Activated CD4-positive, alpha-beta T cell treated with anti-CD3 and anti-CD28 coated beads, Interleukin-2, amount 50 U/mL, for 24 hours (primary cell): Measurements from ENCODE around the gene FOXK2.

ENCODE experiments used
- DNase-seq, 2 donors: peaks; one replicate each; pipeline ENCODE4 v3.0.0-alpha.2; 2020; ENCODE audit warnings: low read depth in 1 of 2, low spot score in 1 of 2

The FOXK2 gene

GRCh38 chr17:82633343-82633742 is 113.8 kb downstream of the FOXK2 start:
- DNase-seq, result no peak

- DNase-seq, result no peak
Observed at GRCh38 chr17:82636626-82637598, 117.4 kb downstream of the FOXK2 start.

DNA sequence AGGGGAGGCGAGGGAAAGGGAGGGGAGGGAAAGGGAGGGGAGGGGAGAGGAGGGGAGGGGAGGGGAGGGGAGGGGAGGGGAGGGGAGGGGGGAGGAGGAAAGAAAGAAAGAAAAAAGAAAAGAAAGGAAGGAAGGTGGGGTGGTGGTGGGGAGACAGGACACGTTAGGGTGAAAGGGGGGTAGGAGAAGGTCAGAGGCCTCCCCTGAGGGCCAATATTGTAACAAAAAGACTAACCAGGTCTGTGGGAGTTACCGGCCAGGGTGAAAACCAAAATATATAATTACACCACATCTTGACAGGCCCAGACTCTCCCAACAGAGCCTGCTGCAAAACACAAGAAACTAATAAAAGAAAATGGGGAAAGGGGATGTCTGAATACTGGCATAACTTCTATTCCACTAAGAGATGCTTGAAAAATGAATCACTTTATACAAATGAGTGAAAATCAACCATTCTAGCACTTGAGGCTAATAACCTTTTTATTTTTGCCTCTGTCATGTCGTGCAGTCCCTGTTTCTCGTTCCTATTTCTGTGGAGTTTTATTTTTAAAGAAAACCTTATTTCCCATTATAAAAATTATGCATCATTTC is 118.7 kb downstream of the FOXK2 start:
- DNase-seq, result no peak

- DNase-seq, result no peak
Observed at GRCh38 chr17:82639628-82640027, 120.1 kb downstream of the FOXK2 start.

DNA sequence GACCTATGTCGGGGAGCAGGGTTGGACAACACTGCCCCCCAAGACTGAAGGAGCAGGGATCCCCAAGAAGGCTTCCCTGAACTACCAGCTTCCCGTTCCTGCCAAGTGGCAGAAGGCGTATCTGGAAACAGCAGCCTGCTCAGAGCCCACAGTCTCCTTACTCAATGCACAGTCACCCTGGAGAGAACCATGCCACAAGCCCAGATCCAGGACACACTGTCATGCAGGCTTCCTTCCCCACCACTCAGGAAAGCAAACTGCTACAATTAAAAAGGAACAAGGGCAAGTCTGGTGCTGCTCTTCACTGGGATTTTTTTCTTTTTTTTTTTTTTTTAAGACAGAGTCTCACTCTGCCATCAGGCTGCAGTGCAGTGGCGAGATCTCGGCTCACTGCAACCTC is 120.5 kb downstream of the FOXK2 start:
- DNase-seq, result no peak

DNA sequence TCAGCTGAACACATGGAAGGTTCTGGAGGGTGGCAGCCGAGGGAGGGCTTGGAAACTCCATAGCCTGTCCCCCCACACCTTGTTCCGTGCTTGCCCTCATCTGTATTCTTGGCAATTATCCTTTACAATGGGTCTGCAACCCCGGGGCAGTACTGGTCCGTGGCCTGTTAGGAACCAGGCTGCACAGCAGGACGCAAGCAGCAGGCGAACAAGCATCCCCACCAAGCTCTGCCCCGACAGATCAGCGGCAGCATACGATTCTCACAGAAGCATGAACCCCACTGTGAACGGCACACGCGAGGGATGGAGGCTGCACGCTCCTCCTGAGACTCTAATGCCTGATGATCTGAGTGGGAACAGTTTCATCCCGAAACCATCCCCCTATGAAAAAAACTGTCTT is 122.5 kb downstream of the FOXK2 start:
- no peak for DNase-seq

DNA sequence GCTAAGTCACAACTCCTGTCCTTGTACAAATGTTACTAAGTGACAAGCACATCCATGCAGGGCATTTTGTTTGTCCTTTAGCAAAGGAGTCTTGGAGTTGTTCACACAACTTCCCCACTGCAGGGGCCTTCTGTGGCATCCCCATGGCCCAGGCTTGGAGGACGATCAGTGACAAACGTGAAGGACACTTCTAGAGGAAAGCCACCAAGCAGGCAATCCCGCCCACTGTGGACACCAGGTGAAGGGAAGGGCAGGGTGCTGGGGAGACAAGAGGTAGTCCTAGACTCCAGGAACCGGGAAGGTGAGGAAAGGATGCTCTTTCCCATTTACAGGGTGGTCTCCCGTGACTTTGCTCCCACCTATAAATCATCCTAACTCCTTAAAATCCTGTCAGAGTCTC is 124.6 kb downstream of the FOXK2 start:
- no peak for DNase-seq

- no peak for DNase-seq
Observed at GRCh38 chr17:82645516-82645915, 126.0 kb downstream of the FOXK2 start.

DNA sequence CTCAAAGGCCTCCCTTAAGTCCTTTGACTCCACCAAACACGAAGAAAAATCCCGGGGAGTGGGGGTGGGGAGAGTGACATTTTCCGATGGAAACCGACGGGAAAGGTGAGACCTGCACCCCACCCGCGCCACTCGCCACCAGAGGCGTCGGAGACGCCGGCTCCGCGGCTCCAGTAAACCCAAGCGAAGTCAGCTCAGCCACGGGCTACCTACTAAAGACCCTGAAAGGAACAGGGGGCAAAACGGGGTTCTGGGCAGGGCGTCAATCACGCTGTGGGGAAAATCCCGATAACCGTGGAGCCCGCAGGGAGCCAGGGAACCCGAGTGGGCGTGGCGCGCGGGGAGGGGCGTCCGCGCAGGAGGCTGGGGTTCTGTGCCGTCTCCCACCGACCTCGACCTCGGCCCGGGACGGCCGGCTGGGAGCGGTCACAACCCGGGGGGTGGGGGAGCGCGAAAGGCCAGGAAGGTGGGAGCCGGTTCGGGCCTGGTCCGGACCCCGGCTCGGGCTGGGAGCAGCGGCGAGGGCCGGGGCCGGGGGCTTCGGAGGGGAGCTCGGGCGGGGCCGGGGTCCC is 128.1 kb downstream of the FOXK2 start:
- DNase-seq, result peak; percentile 19 to 26

- DNase-seq, result peak; percentile 73 to 82
Observed at GRCh38 chr17:82648165-82648668, 128.7 kb downstream of the FOXK2 start, which contains the start of gene WDR45B. TSS of gene WDR45B (minus strand) at chr17:82648444. CDS start at chr17:82648340, 104 bp downstream.

DNA sequence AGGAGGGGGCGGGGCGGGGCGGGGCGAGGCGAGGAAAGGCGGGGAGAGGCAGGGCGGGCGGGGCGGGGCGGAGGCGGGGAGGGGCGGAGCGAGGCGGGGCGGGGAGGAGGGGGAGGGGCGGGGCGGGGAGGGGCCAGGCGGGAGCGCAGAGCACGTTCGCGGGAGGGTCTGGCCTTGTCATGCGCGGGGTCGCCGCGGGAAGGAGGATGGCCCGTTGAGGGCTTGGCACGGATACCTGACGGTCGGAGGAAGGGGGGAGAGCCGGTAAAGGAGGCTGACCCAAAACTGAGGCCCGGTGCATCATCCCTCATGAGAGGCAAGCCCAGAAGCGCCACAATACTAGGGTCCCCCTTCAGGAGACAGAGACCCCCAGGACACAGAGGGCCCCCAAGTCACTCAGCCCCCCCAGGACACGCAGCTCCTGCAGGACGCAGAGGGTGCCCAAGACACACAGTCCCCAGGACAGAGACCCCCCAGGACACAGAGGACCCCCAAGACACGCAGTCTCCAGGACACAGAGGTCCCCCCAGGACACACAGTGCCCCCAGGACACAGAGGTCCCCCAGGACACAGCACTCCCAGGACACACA is 129.3 kb downstream of the FOXK2 start:
- no peak for DNase-seq

- DNase-seq, result no peak
Observed at GRCh38 chr17:82649501-82650261, 130.1 kb downstream of the FOXK2 start.

DNA sequence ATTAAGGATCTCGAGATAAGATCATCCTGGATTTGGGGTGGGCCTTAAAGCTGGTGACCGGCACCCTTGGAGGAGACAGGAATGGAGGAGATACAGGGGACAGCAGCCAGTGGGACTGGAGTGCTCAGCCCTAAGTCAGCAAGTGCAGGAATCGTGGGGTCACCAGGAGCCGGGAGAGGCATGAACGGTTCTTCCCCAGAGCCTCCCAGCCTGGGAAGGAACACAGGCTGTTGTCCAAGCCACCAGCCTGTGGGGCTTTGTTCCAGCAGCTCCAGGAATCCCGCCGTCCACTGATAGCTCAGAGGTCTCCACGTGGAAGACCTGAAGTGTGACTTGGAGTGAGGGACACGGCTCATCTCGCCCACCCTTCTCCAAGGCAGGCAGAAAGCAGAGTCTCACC is 131.2 kb downstream of the FOXK2 start:
- DNase-seq, result no peak

GRCh38 chr17:82653651-82654528 is 134.4 kb downstream of the FOXK2 start:
- no peak for DNase-seq
